IPS-15b (cell line): ENCODE results near the gene BOLL.
A peak's percentile ranks its signal among the peaks of the same experiment; 100 is the strongest.
"Not testable (repeated sequence)": the region's sequence is repeated elsewhere in the genome, so short reads cannot be mapped to it uniquely, and the experiment has no call there.

Source experiments
- H3K27me3 ChIP-seq: one replicate; pipeline ENCODE4 v1.6.1; 2013; ENCODE audit warnings: low read length; ENCODE audit not compliant: control insufficient read depth, insufficient read depth
- H3K36me3 ChIP-seq: one replicate; pipeline ENCODE4 v1.6.1; 2013; ENCODE audit warnings: low read length; ENCODE audit not compliant: control insufficient read depth, insufficient read depth
- H3K4me1 ChIP-seq: one replicate; pipeline ENCODE4 v1.6.1; 2013; ENCODE audit warnings: mild to moderate bottlenecking, low read length; ENCODE audit not compliant: control insufficient read depth, insufficient read depth
- H3K4me3 ChIP-seq: one replicate; pipeline ENCODE4 v1.5.1; 2013; ENCODE audit warnings: low read depth, low read length
- H3K9ac ChIP-seq: one replicate; pipeline ENCODE4 v1.6.1; 2013; ENCODE audit warnings: low read depth, mild to moderate bottlenecking, low read length
- H3K9me3 ChIP-seq: one replicate; pipeline ENCODE4 v1.6.1; 2013; ENCODE audit warnings: mild to moderate bottlenecking, low read length; ENCODE audit not compliant: control insufficient read depth, insufficient read depth

BOLL gene

GRCh38 chr2:197784956-197785941 lies at the start of gene BOLL:
TSS of gene BOLL (minus strand) at chr2:197785319. CDS start at chr2:197781850, 3,469 bp downstream.
- Histone ChIP-seq H3K27me3 (peaks cover 31% of the 10 kb centered on the region), H3K9me3 (no peaks in the 10 kb centered on the region), H3K36me3 (no peaks in the 10 kb centered on the region), H3K4me1 (no peaks in the 10 kb centered on the region), H3K4me3 (peak within 1 kb of the TSS; percentile 79), H3K9ac (no peak within 1 kb of the TSS)

GRCh38 chr2:197834771-197835170 lies 49.7 kb upstream of the BOLL start:
- H3K4me1 ChIP-seq, H3K4me3 ChIP-seq, H3K27me3 ChIP-seq, H3K9me3 ChIP-seq, H3K36me3 ChIP-seq, H3K9ac ChIP-seq: not testable (repeated sequence)

- Histone ChIP-seq H3K9ac (no peak overlapping the region), H3K36me3 (no peaks in the 10 kb centered on the region), H3K4me3 (no peak overlapping the region), H3K27me3 (no peaks in the 10 kb centered on the region), H3K4me1 (peaks cover 6% of the 10 kb centered on the region), H3K9me3 (no peaks in the 10 kb centered on the region)
Measured at GRCh38 chr2:197828464-197829135, 43.5 kb upstream of the BOLL start.

GRCh38 chr2:197827618-197828017 lies 42.5 kb upstream of the BOLL start:
- peaks cover 6% of the 10 kb centered on the region for H3K4me1 ChIP-seq
- no peaks in the 10 kb centered on the region for H3K27me3 ChIP-seq
- no peak overlapping the region for H3K4me3 ChIP-seq
- no peaks in the 10 kb centered on the region for H3K36me3 ChIP-seq
- H3K9me3 ChIP-seq: no peaks in the 10 kb centered on the region
- H3K9ac ChIP-seq: no peak overlapping the region

GRCh38 chr2:197822333-197822732 lies 37.2 kb upstream of the BOLL start:
- Histone ChIP-seq H3K4me1 (peaks cover 6% of the 10 kb centered on the region), H3K27me3 (no peaks in the 10 kb centered on the region), H3K9me3 (no peaks in the 10 kb centered on the region), H3K4me3 (no peak overlapping the region), H3K9ac (no peak overlapping the region), H3K36me3 (no peaks in the 10 kb centered on the region)

GRCh38 chr2:197821550-197822289 lies 36.6 kb upstream of the BOLL start:
- Histone ChIP-seq H3K36me3 (no peaks in the 10 kb centered on the region), H3K27me3 (no peaks in the 10 kb centered on the region), H3K9ac (no peak overlapping the region), H3K4me1 (peaks cover 6% of the 10 kb centered on the region), H3K9me3 (no peaks in the 10 kb centered on the region), H3K4me3 (no peak overlapping the region)

GRCh38 chr2:197814526-197814925 lies 29.4 kb upstream of the BOLL start:
- Histone ChIP-seq H3K9ac (no peak overlapping the region), H3K27me3 (no peaks in the 10 kb centered on the region), H3K4me1 (no peaks in the 10 kb centered on the region), H3K9me3 (no peaks in the 10 kb centered on the region), H3K36me3 (no peaks in the 10 kb centered on the region), H3K4me3 (no peak overlapping the region)

- Histone ChIP-seq H3K9me3 (no peaks in the 10 kb centered on the region), H3K36me3 (no peaks in the 10 kb centered on the region), H3K4me3 (no peak overlapping the region), H3K27me3 (no peaks in the 10 kb centered on the region), H3K4me1 (no peaks in the 10 kb centered on the region), H3K9ac (no peak overlapping the region)
Measured at GRCh38 chr2:197813093-197813787, 28.1 kb upstream of the BOLL start.

GRCh38 chr2:197810491-197810890 lies 25.4 kb upstream of the BOLL start:
- peaks cover 2% of the 10 kb centered on the region for H3K4me1 ChIP-seq
- H3K4me3 ChIP-seq: no peak overlapping the region
- no peaks in the 10 kb centered on the region for H3K9me3 ChIP-seq
- peaks cover 25% of the 10 kb centered on the region for H3K27me3 ChIP-seq
- no peak overlapping the region for H3K9ac ChIP-seq
- no peaks in the 10 kb centered on the region for H3K36me3 ChIP-seq

GRCh38 chr2:197810016-197810415 lies 24.9 kb upstream of the BOLL start:
- no peak overlapping the region for H3K9ac ChIP-seq
- H3K4me3 ChIP-seq: no peak overlapping the region
- H3K27me3 ChIP-seq: peaks cover 30% of the 10 kb centered on the region
- H3K9me3 ChIP-seq: no peaks in the 10 kb centered on the region
- no peaks in the 10 kb centered on the region for H3K36me3 ChIP-seq
- H3K4me1 ChIP-seq: peaks cover 4% of the 10 kb centered on the region

- Histone ChIP-seq H3K9me3 (no peaks in the 10 kb centered on the region), H3K4me1 (peaks cover 4% of the 10 kb centered on the region), H3K9ac (no peak overlapping the region), H3K4me3 (no peak overlapping the region), H3K36me3 (no peaks in the 10 kb centered on the region), H3K27me3 (peaks cover 32% of the 10 kb centered on the region)
Measured at GRCh38 chr2:197809064-197809463, 23.9 kb upstream of the BOLL start.
